Stimulated activated CD8-positive, alpha-beta memory T cell treated with anti-CD3 and anti-CD28 coated beads, Interleukin-4, amount 100 ng/mL, for 24 hours (primary cell): ENCODE results near the gene CCNF.
A peak's percentile ranks its signal among the peaks of the same experiment; 100 is the strongest.

Experiments used
- DNase-seq: peaks from one replicate; pipeline ENCODE4 v3.0.0-alpha.2; 2020; ENCODE audit warnings: low read depth

CCNF gene

DNA sequence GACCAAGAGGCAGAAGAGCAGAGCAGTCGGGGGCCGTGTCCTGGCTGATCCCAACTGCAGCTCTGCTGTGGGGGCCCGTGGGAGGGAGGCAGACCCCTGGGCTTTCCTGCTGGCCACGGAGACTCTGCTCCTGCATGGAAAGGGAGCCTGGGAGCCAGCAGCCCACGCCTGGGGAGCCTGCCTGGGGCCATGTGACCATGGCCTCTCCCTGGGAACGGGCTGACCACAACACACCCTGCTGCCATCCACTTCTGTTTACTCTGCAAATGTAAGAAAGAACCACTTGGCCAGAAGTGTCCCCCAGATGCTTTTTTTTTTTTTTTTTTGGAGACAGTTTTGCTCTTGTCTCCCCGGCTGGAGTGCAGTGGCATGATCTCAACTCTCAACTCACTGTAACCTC lies 28.7 kb downstream of the CCNF start:
- DNase-seq = no peak

DNA sequence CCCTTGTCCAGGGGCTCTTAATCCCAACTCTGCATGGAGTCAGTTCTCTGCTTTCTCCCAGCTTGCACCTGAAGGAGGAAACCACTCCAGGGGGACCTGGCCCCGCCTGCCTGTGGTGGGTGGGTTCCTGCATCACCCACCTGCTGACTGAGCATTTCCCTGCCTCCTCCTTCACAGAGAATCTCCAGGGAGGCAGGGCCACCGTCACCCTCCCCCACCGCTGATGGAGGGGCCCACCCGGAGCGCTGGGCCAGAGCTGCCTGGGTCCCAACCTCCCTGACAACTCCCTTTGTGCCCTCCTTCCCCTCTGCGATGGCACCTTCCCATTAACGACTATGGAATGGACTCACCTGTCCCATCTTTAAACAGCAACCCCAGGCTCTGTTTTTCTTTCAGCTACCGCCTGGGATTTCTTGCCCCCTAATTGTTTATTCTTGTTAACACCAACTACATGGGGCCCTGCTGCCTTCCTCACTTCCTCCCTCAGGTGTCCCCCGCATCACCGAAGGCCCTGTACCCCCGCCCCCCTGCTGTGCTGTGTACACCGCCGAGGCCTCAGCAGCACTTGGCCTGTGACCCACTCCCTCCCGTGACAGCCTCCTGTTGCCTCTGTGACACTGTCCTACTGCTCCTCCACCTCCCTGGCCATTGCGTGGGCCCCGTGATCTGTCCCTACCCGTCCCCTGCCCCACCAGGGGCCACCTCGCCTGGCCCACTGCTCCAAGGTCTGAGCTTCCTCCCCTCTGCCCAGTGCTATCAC lies 29.8 kb downstream of the CCNF start:
- no peak for DNase-seq

DNA sequence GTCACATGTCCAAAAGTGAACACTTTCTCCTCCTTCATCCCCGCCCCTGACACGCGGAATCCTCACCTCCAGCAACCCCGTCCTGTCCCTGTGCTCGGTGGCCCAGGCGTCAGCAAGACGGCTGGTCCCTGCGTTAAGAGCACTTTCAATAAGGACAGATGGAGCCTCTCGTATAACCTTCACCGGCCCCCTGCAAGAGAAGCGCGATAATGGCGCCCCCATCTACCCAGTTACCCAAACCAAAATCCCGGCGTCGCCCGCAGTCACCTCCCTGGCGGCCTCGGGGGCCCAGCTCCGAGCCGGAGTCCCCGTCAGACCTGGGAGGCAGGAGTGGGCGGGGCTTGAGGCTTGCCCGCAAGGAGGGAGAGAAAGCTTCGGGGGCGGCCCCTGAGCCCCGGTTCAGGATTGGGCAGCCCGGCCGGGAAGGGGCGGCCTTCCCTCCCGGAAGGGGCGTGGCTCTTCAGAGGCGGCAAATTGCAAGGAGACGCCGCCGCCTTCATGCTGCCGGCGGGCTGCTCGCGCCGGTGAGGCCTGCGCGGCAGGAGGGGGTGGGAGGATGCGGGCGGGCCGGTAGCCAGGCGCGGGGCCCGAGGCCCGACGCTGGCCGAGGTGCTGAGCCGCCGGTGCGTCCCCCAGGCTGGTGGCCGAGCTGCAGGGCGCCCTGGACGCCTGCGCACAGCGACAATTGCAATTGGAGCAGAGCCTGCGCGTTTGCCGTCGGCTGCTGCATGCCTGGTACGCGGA lies 30.6 kb downstream of the CCNF start, which contains the start of gene TEDC2:
TEDC2 (plus strand) TSS at position 463 of the 744 bp plus-strand sequence; CDS start at position 499, 36 bp downstream.
- DNase-seq = peak; percentile 97

DNA sequence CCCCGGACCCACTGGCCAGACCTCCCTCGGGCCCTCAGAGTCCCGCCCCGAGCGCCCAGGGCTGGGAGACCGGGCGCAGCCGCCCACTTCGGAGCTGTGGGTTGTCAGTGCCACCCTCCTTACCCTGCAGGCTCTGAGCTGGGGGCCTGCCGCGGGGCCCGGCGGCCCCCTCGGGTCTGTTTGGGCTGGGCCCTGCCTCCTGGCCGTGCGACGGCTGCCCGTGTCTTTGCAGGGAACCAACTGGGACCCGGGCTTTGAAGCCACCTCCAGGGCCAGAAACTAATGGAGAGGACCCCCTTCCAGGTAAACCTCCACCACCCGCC lies 31.1 kb downstream of the CCNF start:
- no peak for DNase-seq

DNA sequence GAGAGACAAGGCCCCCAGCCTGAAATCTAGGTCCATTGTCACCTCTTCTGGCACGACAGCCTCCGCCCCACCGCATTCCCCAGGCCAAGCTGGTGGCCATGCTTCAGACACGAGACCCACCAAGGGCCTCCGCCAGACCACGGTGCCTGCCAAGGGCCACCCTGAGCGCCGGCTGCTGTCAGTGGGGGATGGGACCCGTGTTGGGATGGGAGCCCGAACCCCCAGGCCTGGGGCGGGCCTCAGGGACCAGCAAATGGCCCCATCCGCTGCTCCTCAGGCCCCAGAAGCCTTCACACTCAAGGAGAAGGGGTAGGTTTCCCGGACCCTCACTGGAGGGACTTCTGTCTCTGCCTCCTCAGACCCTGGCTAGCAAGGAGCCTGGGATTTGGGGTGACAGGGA lies 31.7 kb downstream of the CCNF start:
- no peak for DNase-seq

DNA sequence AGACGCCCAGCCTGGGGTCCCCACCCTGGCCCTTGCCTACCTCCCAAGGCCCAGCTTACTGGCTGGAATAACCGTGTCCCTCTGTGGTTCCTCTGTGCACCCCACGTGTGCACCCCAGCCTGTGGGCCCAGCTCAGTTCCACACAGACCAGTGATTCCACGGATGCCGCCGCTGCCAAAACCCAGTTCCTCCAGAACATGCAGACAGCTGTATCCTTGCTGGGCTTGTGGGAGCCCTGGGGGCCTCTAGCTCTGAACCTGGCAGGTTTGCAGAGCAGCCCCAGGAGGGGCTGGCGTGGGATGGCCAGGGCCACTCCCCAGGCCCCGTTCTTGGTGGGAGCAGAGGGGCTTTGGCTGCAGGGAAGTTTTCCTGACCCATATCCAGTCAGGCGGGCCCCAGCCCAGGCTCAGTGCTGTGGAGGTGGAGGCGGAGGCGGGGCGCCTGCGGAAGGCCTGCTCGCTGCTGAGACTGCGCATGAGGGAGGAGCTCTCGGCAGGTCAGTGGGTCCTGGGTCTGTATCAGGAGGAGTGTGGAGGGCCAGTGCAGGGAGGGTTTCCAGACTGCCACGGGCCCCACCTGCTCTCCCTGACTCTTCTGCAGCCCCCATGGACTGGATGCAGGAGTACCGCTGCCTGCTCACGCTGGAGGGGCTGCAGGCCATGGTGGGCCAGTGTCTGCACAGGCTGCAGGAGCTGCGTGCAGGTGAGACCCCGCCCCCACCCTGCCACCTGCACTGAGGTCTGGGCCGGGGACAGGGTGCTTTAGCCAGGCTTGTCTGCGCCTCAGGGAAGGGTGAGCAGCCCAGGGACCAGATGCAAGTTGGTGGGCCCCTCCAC lies 33.0 kb downstream of the CCNF start:
- no peak for DNase-seq

DNA sequence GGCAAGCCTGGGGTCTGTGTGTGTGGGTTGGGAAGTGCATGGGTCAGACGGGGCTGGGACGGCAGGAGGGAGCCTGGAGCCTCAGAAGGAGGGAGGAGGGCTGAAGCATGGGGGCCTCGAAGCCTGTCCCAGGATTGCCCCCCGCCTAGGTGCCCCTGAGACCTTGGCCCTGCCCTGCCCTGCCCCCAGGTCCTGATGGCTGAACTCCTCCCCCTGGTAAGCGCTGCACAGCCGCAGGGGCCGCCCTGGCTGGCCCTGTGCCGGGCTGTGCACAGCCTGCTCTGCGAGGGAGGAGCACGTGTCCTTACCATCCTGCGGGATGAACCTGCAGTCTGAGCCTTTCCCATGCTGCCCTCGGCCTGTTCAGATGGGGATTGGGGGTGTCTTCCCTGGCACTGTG lies 35.1 kb downstream of the CCNF start:
- no peak for DNase-seq

DNA sequence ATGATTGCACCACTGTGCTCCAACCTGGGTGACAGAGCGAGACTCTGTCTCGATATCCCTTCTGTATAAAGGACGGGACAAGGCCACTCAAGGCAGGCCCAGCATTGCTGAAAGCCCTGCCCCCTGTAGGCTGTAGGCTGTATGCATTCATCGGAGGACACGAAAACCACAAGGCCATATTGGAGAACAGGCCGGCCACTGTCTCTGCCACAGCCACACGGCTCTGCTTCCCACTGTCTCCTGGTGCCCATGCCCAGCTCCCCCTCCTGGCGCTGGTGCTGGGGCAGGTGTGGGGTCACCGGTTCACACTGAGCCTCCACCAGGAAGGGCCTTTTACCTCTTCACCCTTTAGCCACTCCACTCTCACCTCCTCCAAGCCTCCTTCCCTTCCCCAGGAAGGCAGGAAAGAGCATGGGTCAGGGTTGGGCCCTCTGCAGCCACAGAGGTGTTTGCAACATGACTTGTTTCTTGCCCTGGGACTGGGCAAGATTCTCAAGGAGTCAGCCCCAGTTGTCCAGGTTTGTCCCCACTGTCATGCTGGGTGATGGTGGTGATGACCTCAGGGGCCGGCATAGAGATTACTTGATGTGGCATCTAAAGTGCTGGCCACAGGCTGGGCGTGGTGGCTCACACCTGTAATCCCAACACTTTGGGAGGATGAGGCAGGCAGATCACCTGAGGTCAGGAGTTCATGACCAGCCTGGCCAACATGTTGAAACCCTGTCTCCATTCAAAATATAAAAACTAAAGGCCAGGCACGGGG lies 36.6 kb downstream of the CCNF start:
- DNase-seq = no peak

DNA sequence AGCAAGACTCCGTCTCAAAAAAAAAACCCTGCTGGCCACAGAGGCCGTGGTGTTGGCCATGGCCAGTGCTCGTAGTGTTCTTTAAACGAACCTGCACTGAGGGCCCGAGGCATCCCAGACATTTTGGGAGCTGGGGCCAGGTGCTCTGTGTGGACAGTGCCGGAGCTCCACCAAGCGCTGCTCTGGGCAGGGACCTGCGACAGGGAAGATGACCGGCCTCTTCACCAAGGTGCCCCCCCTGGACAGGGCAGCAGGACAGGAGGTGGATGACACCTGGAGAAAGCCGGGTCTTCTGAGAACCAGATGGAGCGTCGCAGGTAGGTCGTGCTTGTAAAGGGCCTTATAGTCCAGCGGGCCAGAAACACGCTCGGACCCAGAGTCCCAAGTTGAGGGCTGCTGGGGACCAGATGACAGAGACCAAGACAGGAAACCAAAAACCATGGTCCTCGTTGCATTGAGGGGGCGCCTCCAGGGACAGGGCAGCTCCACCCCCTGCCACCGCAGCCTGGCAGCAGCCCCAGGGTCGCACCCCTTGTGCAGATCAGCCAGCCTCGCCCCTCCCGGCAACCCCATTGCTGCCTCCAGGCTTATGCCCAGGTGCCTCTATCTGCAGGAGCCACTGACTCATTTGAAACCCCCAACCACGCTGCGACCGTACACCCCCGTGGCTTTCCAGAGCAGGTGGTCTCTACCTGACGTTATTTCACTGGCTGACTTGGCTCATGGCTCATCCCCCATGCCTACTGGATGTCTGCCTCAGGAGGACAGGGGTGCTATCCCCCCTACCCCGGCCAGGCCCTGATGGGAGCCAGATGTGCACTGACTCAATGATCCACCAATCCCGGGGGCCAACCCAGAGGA lies 37.6 kb downstream of the CCNF start:
- no peak for DNase-seq

DNA sequence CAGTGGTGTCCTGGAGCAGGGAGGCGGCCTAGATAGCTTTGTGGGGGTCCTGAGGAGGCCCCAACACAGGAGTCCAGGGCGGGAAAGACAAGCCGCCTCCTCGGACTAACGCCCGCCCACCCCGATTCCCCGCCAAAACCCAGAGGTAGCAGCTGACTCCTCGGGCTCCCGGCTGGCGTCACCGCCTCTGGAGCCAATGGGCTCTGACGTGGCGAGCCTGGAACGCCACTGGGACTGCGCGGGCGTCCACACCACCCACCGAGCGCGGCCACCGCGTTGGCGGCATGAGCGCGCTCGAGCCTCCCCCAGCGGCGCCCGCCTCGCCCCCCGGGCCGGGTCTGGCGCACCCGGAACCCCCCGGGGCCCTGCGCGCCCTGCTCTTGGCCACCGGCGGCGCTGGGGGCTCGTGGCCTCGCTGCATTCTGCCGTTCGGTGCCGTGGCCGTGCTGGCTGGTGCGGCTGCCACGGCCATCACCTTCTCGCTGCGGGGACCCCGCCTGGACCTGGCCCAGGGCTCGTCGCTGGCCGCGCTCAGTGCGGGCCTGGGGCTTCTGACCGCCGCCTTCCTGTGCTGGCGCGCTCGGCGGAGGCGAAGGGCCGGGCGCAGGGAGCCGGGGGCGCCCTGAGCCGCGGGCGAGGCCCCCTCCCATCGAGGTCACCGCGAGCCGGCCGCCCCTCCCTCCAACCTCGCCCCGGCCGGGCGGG lies 38.4 kb downstream of the CCNF start:
- no peak for DNase-seq

DNA sequence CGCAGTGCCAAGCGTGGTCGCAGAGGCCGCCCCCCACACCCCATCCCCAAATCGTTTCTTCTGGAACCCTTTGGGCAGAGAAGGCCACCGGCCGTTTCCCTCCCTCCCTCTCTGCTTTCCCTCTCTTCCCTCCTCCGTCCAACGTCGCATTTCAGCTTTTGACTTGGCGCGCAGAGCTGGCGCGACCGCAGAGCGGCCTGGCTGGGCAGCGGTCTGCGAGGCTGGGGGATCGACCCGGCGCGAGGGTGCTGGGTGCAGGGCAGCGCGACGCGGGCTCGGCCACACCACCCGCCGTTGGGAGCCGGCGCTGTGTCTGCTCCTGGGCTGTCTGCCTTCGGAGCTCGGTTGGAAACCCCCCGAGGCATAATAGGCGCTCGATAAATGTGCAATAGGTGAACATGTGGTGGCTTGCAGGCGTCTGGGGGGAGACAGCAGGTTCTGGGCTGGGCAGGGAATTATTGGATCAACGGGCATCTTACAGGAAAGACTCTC lies 39.0 kb downstream of the CCNF start:
- no peak for DNase-seq

DNA sequence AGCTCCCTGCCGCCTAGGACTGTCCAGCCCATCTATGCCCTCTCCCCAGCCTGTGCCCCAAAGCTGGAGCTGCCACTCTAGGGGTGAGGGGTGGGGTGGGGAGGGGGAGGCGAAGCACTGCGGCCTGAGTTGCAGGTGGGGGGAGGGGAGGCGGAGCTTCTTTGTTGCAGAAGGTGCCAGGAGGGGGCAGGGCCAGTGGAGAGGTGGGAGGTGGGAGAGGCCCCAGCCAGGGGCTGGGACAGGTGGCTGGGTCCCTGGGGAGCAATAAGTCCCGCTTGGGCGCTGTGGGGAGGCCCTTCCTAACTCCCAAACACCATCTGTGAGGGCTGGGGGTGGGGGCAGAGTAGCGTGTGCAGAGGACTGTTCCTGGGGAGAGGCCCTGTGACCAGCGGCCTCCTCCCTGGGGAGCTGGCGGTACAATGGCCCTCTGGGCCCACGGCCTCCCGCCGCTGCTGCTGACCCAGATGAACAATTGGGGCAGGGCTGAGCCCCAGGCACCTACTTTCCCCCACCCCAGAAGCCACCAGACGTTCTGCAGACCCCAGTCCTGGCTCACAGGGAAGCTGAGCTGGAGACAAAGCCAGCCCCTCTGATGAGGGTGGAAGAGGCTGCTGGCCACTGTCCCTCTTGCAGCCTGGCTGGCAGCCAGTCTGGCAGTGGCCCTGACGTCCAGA lies 39.6 kb downstream of the CCNF start:
- no peak for DNase-seq

DNA sequence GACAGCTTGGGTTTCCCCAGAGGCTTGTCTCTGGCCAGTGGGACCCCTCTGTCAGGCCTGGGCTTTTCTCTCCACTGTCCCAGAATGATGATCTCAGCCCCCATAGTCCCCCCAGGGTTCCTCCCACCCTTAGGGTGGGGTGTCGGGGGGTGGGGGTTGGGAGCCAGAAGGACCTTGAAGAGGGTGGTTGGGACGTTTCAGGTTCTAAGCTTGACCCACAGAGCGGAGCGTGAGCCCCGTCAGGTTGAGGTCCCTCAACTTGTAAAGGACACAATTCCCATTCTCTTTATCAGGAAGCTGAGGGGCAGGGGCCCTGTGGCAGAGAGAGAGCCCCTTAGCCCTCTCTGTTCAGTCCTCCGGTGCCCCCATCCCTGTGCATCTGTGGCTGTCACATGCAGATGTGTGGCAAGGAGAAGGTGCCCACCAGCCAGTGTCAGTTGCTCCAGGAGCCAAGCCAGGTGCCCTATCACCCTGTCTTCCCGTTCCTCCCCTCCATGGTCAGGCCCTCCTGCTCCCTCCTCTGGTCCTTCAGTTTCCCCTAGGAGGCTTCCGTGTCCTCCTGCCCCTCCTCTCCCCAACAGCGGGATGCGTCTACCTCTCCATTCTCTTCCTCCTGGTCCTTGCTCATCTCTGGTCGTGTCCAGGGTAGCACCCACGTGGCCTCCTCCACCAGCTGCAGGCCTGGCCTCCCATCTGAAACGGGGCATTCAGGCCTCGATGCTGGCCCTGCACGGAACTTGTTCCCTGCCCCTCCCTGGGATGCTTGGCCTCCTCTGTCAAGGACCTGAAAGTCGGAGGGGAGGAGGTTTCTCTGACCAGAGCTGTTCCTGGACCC lies 40.4 kb downstream of the CCNF start:
- DNase-seq = no peak

DNA sequence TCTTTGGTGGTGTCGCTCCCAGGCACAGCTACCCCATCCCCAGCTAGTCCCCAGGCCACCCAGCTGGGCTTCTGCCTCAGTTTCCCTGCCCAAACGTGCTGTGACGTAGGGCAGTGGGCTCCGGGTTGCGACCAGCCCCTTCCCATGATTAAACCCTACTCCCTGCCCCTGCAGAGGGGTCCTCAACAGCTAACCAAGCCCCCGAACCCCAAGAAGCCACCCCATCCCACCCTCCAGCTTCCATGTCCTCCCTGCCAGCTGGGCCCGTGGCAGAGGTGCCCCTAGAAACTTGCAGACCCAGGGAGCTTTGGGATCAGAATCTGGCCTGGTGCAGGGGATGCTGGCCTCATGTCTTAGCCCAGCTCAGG lies 41.0 kb downstream of the CCNF start:
- no peak for DNase-seq

DNA sequence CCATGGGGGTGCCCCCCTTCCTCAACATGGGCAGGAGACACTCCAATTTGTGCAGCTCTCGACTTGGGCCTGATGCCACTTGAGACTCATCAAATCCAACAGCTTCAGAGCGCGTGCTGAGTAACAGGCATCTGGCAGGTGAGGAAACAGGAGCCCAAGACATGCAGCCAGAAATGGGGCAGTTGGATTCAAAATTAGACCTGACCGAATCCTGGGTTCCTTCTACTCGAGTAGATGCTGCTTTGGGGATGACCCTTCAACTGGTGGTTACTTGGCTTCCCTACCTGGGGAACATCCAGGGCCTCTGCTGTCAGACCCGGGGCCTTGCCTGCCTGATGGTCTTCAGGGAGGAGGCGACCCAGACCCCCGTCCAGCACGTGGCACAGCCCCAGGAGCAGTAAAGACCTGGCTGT lies 41.4 kb downstream of the CCNF start:
- no peak for DNase-seq

DNA sequence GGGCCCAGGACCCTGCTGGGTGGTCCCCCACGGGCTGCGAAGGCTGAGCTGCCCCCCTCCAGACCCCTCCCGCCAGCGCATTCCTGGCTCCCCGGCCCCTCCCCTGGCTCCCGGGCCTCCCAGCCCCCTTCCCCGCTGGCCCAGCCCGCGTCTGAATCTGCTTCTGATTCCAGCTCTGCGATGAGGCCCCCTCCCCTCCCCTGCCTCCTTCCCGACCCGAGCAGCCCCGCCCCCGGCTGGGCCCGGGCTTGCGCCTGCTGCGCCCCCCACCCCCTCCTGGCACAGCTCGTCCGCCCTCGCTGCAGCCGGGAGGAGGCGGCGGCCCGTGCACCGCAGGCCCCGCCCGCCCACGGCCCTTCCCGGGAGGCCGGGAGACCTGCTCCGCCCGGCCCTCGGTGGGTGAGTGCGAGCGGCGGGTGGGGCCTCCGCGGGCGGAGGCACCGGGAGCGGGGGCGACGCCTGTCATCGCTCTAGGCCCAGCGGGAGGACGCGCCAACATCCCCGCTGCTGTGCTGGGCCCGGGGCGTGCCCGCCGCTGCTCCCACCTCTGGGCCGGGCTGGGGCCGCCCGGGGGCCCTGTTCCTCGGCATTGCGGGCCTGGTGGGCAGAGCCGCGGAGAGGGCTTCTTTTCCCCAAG lies 41.9 kb downstream of the CCNF start, which contains the start of gene NTN3:
NTN3 (plus strand) TSS at position 282 of the 637 bp plus-strand sequence. CDS start 405 bp downstream, outside the sequence.
- DNase-seq = no peak

DNA sequence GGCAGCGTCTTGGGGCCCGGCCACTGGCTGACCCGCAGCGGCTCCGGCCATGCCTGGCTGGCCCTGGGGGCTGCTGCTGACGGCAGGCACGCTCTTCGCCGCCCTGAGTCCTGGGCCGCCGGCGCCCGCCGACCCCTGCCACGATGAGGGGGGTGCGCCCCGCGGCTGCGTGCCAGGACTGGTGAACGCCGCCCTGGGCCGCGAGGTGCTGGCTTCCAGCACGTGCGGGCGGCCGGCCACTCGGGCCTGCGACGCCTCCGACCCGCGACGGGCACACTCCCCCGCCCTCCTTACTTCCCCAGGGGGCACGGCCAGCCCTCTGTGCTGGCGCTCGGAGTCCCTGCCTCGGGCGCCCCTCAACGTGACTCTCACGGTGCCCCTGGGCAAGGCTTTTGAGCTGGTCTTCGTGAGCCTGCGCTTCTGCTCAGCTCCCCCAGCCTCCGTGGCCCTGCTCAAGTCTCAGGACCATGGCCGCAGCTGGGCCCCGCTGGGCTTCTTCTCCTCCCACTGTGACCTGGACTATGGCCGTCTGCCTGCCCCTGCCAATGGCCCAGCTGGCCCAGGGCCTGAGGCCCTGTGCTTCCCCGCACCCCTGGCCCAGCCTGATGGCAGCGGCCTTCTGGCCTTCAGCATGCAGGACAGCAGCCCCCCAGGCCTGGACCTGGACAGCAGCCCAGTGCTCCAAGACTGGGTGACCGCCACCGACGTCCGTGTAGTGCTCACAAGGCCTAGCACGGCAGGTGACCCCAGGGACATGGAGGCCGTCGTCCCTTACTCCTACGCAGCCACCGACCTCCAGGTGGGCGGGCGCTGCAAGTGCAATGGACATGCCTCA lies 42.6 kb downstream of the CCNF start:
- no peak for DNase-seq
